Panc1 (cell line): ENCODE data around the gene PKD1. TPM values are rescaled to one million over a fixed set of nuclear protein-coding genes. Genes with fewer than 3 reads are reported as not detected.
A peak's percentile ranks its signal among the peaks of the same experiment; 100 is the strongest.

Experiments
- ATAC-seq: fragments of 200-7000 bp; cut with Tn5 transposase; 2 replicates; pipeline ENCODE4 v1.9.1; 2020; ENCODE audit warnings: mild to moderate bottlenecking, moderate library complexity
- BruUV-seq: library from RNA; stranded (reverse); fragments of 400-500 nt; replicated peaks from 2 replicates; lab custom pipeline; 2021; lab: Mats Ljungman, UMichigan
- CTCF ChIA-PET: fragments of 300-600 bp; sonication (Branson Sonifier 250); formaldehyde crosslinking; loops from one replicate; lab custom pipeline; 2022; ENCODE audit warnings: antibody characterized with exemption; lab: Charles Lee
- POLR2A ChIA-PET: fragments of 300-600 bp; sonication (Branson Sonifier 250); formaldehyde crosslinking; loops from one replicate; lab custom pipeline; 2022; ENCODE audit warnings: antibody characterized with exemption; lab: Charles Lee
- DNase-seq: peaks from one replicate; pipeline ENCODE4 v3.0.0-alpha.2; 2010; ENCODE audit warnings: low read depth, low spot score
- H3K27ac ChIP-seq: 2 replicates; pipeline ENCODE4 v1.5.1; 2011; ENCODE audit warnings: mild to moderate bottlenecking, low read length, inconsistent platforms
- H3K27me3 ChIP-seq: fragments of 200-500 bp; sonication (Bioruptor generic); 2 replicates; pipeline ENCODE4 v1.6.0; 2014; ENCODE audit warnings: low read length, inconsistent platforms; ENCODE audit not compliant: control insufficient read depth, insufficient read depth
- H3K36me3 ChIP-seq: fragments of 200-500 bp; sonication (Bioruptor generic); 2 replicates; pipeline ENCODE4 v1.5.1; 2014; ENCODE audit warnings: inconsistent platforms, mild to moderate bottlenecking, low read length, moderate library complexity; ENCODE audit not compliant: control insufficient read depth, insufficient read depth
- H3K4me1 ChIP-seq: 2 replicates; pipeline ENCODE4 v1.5.1; 2011; ENCODE audit warnings: inconsistent platforms, mild to moderate bottlenecking, low read length, moderate library complexity; ENCODE audit not compliant: control insufficient read depth, insufficient read depth
- H3K4me3 ChIP-seq, 2 experiments: 2 replicates each; pipeline ENCODE4 v1.5.1; 2011 to 2012; ENCODE audit warnings: low read depth in 2 of 2, low read length in 2 of 2, mild to moderate bottlenecking in 2 of 2, inconsistent platforms in 1 of 2, moderate library complexity in 1 of 2
- H3K9me3 ChIP-seq: fragments of 200-500 bp; sonication (Bioruptor generic); 2 replicates; pipeline ENCODE4 v1.5.1; 2014; ENCODE audit warnings: low read depth, mild to moderate bottlenecking, inconsistent platforms, low read length, moderate library complexity; ENCODE audit not compliant: control insufficient read depth, insufficient read depth
- CTCF ChIP-seq: fragments of 450-650 bp; IDR thresholded peaks from 2 replicates; pipeline ENCODE4 v1.5.1; 2017; ENCODE audit warnings: mild to moderate bottlenecking
- POLR2AphosphoS5 ChIP-seq: IDR thresholded peaks from 2 replicates; pipeline ENCODE4 v1.6.1; 2012; ENCODE audit warnings: mild to moderate bottlenecking, low read depth, low read length, moderate library complexity
- SIN3A ChIP-seq: IDR thresholded peaks from 2 replicates; pipeline ENCODE4 v1.6.1; 2012; ENCODE audit warnings: low read depth, mild to moderate bottlenecking, low read length, moderate library complexity, borderline replicate concordance; ENCODE audit not compliant: insufficient read depth
- TCF7L2 ChIP-seq: IDR thresholded peaks from 2 replicates; pipeline ENCODE4 v1.6.1; 2011; ENCODE audit warnings: mild to moderate bottlenecking, low read depth, low read length, inconsistent platforms
- in situ Hi-C: cut with HindIII; loops from 2 replicates; pipeline ENCODE4 v1.10.0; 2016; ENCODE audit warnings: low sequenced_read_pairs, low pct_unique_long_range_greater_than_20kb
- intact Hi-C: fragments of 100-400 bp; cut with micrococcal nuclease; formaldehyde crosslinking; loops from one replicate; pipeline ENCODE4 v1.10.0; 2022; ENCODE audit not compliant: unreplicated experiment
- total RNA-seq: library from RNA; stranded (reverse); gene quantifications from one replicate; pipeline ENCODE4 v1.2.1, GENCODE V29; 2021; ENCODE audit not compliant: unreplicated experiment
- TF ChIP-seq, protein P1 (sequence below), 2 experiments: IDR thresholded peaks; 2 replicates each; pipeline ENCODE4 v1.6.1; 2011 to 2012; ENCODE audit warnings: low read depth in 2 of 2, control low read depth in 1 of 2, low read length in 1 of 2, mild to moderate bottlenecking in 1 of 2, moderate library complexity in 1 of 2; ENCODE audit not compliant: insufficient read depth in 1 of 2

Gene PKD1
- total RNA-seq, 1 experiment from 2014 or later: 279 TPM

DNA sequence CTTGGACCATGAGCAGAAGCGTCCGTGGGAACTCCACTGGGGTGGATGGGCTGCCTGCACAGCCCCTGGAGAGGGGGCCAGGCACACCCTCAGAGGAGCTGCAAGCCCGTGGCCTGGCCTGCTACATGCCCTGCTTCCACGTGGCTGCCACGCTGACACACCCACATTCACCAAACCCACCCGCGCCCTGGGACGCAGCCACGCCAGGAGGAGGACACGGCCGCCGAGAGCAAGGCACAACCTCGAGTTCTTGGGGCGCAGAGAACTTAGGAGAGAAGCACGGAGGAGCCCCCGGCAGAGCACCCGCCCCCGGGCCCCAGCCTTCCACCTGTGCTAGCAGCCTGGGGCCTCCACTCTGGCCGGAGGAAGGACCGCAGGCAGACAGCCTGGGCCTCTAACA lies 41.9 kb upstream of the PKD1 start:
- ChIA-PET CTCF (no interaction called here), POLR2A (interaction anchor here (0.6 kb wide), 1 partner anchor 15 kb away, joined by 3 read pairs; no protein-coding TSS in a partner anchor)
- ATAC-seq: no peak
- H3K27ac ChIP-seq: no peak overlapping the region
- in situ Hi-C loops (no loop called here), intact Hi-C loops (no loop called here)
- H3K27me3 ChIP-seq: no peaks in the 10 kb centered on the region
- H3K9me3 ChIP-seq: no peaks in the 10 kb centered on the region
- H3K36me3 ChIP-seq: no peaks in the 10 kb centered on the region
- no peak for DNase-seq
- TSS peak; percentile 98 for BruUV-seq
- no peaks in the 10 kb centered on the region for H3K4me1 ChIP-seq
- TF ChIP-seq TCF7L2: no peak
- 0 out of 2 replicates have a peak, but pooled peaks have one; percentile 18 for TF ChIP-seq POLR2AphosphoS5
- TF ChIP-seq, protein P1, sequence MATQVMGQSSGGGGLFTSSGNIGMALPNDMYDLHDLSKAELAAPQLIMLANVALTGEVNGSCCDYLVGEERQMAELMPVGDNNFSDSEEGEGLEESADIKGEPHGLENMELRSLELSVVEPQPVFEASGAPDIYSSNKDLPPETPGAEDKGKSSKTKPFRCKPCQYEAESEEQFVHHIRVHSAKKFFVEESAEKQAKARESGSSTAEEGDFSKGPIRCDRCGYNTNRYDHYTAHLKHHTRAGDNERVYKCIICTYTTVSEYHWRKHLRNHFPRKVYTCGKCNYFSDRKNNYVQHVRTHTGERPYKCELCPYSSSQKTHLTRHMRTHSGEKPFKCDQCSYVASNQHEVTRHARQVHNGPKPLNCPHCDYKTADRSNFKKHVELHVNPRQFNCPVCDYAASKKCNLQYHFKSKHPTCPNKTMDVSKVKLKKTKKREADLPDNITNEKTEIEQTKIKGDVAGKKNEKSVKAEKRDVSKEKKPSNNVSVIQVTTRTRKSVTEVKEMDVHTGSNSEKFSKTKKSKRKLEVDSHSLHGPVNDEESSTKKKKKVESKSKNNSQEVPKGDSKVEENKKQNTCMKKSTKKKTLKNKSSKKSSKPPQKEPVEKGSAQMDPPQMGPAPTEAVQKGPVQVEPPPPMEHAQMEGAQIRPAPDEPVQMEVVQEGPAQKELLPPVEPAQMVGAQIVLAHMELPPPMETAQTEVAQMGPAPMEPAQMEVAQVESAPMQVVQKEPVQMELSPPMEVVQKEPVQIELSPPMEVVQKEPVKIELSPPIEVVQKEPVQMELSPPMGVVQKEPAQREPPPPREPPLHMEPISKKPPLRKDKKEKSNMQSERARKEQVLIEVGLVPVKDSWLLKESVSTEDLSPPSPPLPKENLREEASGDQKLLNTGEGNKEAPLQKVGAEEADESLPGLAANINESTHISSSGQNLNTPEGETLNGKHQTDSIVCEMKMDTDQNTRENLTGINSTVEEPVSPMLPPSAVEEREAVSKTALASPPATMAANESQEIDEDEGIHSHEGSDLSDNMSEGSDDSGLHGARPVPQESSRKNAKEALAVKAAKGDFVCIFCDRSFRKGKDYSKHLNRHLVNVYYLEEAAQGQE (IDR thresholded peaks at IDR 0.05; ENCODE audit: insufficient read depth in 1 of 2, low read depth in 2 of 2, low read length in 1 of 2): no peak
- H3K4me3 ChIP-seq: no peak overlapping the region

DNA sequence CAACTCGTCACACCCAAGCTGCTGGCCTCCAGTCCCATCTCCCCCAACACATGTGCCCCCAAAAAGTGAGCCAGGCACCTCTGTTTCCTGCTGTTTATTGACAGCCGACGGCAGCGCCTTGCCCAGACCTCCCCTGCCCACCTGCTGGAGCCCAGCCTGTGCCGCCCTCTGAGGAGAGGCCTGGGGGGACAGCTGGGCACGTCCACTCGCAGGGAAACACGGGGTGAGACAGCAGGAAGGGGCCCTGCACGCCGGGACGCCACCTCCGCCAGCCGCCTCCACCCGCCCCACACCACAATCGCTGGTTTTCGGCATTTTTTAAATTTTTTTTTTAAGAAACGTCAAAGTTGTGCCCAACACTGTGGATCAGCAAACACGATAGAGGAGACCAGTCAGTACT lies 41.4 kb upstream of the PKD1 start:
- ATAC-seq: no peak
- in situ Hi-C loops: no loop called here
- no TSS peak for BruUV-seq

More for the DNA sequence above, 41.4 kb upstream of the PKD1 start:
- H3K4me1 ChIP-seq: no peaks in the 10 kb centered on the region
- H3K9me3 ChIP-seq: no peaks in the 10 kb centered on the region
- DNase-seq: no peak
- H3K27me3 ChIP-seq: no peaks in the 10 kb centered on the region
- CTCF ChIA-PET: no interaction called here
- TF ChIP-seq TCF7L2 (no peak), CTCF (no peak), POLR2AphosphoS5 (no peak), SIN3A (no peak)
- TF ChIP-seq, protein P1 (IDR thresholded peaks at IDR 0.05; ENCODE audit: insufficient read depth in 1 of 2, low read depth in 2 of 2, low read length in 1 of 2): no peak
- no peak overlapping the region for H3K27ac ChIP-seq
- intact Hi-C loops: no loop called here
- POLR2A ChIA-PET: no interaction called here
- no peaks in the 10 kb centered on the region for H3K36me3 ChIP-seq
- no peak overlapping the region for H3K4me3 ChIP-seq
